Fibroblast of the conjunctiva (primary cell): ENCODE measurements around the gene SLC27A4.
"Not testable (repeated sequence)": the region's sequence is repeated elsewhere in the genome, so short reads cannot be mapped to it uniquely, and the experiment has no call there.

Source experiments
- DNase-seq: peaks from one replicate; pipeline ENCODE4 v3.0.0-alpha.2; 2010; ENCODE audit warnings: low read depth

Gene SLC27A4

DNA sequence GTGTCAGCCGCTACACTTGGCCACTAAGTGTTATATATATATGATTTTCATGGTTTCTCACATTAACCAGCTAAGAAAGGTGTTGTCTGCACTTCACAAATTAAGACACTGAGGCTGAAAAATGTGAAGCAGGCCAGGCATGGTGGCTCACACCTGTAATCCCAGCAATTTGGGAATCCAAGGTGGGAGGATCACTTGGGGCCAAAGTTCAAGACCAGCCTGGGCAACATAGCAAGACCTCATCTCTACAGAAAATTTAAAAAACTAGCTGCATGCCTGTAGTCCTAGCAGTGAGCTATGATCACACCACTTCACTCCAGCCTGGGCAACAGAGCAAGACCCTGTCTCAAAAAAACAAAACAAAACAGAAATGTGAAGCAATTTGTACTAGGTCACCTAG, 15.9 kb upstream of the SLC27A4 start:
- DNase-seq, result no peak

DNA sequence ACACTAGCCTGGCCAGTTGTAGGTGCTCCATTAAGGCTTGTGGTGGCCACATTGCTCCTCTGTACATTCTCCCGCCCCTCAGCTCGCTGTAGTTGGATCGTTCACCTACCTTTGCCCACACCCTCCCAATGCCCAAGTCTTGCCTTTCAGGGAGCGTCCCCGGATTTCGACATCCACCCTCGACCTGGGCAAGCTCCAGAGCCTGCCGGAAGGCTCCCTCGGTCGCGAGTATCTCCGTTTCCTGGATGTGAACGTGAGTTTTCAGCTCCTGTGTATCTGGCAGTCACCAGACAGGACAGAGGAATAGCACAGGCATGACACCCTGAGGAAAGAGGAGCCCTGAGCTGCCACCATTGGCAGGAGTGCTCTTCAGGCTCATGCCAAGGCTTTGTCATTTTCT, 14.7 kb upstream of the SLC27A4 start:
- DNase-seq, result no peak

DNA sequence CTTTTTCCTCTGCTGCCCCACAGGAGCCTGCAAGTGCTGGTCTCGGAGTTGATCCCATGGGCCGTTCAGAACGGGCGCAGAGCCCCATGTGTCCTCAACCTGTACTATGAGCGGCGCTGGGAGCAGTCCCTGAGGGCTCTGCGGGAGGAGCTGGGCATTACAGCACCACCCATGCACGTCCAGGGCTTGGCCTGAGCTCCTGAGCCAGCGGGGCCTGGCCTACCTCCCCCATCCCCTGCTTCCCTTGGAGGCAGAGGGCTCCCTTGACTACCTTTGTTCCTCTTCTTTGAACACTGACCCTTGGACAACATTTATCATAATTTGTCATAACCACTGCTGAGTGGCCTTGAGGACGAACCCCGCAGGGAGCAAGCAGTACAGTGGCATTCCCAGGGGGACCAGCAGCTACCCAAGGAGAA, 6.9 kb upstream of the SLC27A4 start:
- no peak for DNase-seq

GRCh38 chr9:128335161-128335560, 5.2 kb upstream of the SLC27A4 start:
- no peak for DNase-seq

DNA sequence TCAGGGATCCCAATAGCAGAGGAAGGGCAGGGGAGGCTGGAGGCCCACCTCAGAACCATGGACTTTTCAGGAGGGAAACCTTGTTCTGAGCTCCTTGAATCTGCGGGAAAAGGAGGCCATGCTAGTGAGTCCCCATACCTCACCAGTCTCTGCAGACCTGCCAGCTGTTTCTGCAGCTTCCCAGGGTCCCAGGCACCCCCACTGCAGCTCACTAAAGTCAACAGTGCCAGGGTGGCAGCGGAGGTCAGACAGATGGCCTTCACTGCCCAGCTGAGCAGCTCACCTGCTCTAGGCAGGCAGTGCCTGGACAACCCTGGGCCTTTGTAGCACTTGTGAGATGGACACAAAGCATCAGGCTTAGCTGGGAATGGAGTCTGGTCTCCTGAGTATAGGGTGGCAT, 4.4 kb upstream of the SLC27A4 start:
- DNase-seq, result no peak

GRCh38 chr9:128337936-128338335, 2.4 kb upstream of the SLC27A4 start:
- DNase-seq, result no peak

DNA sequence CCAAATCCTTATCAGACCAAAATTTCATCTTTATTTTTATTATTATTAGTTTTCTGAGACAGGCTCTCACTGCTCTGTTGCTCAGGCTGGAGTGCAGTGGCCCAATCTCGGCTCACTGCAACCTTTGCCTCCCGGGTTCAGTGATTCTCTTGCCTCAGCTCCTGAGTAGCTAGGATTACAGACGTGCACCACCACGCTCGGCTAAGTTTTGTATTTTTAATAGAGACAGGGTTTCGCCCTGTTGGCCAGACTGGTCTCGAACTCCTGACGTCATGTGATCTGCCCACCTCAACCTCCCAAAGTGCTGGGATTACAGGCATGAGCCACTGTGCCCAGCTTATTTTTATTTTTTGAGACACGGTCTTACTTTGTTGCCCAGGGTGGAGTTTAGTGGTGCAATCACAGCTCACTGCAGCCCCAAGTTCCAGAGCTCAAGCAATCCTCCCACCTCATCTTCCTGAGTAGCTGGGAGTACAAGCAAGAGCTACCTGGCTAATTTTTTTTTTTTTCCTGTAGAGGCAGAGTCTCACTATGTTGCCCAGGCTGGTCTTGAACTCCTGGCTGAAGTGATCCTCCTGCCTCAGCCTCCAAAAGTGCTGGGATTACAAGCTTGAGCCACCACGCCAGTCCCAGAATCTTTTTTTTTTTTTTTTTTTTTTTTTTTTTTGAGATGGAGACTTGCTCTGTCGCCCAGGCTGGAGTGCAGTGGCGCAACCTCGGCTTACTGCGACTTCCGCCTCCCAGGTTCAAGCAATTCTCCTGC, 1.3 kb upstream of the SLC27A4 start:
- not testable (repeated sequence) for DNase-seq

- DNase-seq, result no peak
Observed at GRCh38 chr9:128340691-128341434, 536 bp downstream of the SLC27A4 start.

GRCh38 chr9:128341435-128341849, 1.1 kb downstream of the SLC27A4 start:
- peak; percentile 34 for DNase-seq

- DNase-seq, result no peak
Observed at GRCh38 chr9:128342971-128343680, 2.8 kb downstream of the SLC27A4 start.

GRCh38 chr9:128343855-128344254, 3.5 kb downstream of the SLC27A4 start:
- DNase-seq, result no peak

DNA sequence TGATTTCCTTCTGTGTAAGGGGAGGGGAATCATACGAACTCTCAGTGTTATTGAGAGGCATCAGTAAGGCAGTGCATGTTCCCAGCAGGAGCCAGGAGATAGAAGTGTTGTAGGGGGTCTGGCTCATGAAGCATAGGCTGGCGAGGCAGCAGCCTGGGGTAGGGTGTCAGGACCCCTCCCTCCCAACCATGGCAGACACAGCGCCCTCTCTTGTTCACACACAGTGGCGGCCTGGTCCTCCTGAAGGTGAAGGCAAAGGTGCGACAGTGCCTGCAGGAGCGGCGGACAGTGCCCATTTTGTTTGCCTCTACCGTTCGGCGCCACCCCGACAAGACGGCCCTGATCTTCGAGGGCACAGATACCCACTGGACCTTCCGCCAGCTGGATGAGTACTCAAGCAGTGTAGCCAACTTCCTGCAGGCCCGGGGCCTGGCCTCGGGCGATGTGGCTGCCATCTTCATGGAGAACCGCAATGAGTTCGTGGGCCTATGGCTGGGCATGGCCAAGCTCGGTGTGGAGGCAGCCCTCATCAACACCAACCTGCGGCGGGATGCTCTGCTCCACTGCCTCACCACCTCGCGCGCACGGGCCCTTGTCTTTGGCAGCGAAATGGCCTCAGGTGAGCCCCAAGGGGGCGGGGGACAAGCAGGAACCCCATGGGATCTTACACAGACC, 4.7 kb downstream of the SLC27A4 start:
- DNase-seq, result no peak

GRCh38 chr9:128349125-128349524, 8.8 kb downstream of the SLC27A4 start:
- DNase-seq, result no peak

DNA sequence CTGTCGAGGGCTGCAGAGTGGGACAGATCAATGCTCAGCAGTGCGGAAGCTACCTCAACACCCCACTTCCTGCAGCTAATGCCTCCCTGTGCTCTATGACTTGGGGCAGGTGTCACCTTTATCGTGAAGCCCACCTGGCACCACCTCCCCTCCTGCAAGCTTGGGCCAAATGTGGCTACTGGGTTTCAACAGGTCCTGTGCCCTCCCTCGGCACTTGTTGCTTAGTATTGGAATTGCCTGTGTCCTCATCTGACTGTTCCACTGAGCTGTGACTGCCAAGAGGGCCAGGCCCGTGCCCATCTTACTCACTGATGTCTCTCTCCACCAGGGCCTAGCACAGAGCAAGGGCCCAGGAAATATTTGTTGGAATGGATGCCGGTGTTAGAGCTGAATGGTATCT, 9.4 kb downstream of the SLC27A4 start:
- no peak for DNase-seq

- no peak for DNase-seq
Observed at GRCh38 chr9:128355451-128355850, 15.1 kb downstream of the SLC27A4 start.

DNA sequence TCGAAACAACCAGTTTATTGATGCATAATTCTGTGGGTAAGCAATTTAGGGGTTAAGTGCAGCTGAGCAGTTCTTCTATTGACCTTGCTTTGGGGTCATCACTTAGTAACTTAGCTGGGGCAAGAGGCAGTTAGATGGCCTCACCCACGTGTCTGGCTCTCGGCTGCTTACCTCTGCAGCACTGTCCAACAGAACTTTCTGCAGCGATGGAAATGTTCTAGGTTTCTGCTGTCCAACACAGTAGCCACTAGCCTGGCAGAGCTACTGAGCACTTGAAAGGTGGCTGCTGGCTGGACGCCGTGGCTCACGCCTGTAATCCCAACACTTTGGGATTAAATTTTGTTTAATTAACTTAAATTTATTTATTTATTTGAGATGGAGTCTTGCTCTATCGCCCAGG, 17.8 kb downstream of the SLC27A4 start:
- no peak for DNase-seq

DNA sequence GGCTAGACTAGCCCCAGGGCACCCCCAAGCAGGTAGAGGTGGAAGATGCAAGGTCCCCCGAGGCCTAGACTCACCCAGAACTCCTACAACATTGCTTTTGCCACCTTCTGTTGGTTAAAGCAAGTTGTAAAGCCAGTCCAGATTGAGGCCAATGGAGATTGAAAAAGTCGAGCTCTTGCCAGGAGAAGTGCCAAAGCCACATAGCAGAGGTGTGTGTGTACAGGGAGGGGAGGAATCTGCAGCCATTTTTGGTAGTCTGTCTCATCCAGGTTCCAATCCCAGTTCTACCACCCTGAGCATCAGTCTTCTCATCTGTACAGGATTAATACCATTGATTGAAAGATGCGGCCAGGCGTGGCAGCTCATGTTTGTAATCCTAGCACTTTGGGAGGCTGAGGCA, 18.5 kb downstream of the SLC27A4 start:
- DNase-seq, result no peak

DNA sequence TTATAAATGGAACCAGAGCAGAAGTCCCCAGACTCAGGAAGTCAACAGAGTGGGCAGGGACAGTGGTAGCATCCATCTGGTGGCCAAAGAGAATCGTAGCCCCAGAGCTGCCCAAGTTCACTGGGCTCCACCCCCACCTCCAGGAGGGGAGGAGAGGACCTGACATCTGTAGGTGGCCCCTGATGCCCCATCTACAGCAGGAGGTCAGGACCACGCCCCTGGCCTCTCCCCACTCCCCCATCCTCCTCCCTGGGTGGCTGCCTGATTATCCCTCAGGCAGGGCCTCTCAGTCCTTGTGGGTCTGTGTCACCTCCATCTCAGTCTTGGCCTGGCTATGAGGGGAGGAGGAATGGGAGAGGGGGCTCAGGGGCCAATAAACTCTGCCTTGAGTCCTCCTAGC, 20.5 kb downstream of the SLC27A4 start:
- DNase-seq, result no peak

DNA sequence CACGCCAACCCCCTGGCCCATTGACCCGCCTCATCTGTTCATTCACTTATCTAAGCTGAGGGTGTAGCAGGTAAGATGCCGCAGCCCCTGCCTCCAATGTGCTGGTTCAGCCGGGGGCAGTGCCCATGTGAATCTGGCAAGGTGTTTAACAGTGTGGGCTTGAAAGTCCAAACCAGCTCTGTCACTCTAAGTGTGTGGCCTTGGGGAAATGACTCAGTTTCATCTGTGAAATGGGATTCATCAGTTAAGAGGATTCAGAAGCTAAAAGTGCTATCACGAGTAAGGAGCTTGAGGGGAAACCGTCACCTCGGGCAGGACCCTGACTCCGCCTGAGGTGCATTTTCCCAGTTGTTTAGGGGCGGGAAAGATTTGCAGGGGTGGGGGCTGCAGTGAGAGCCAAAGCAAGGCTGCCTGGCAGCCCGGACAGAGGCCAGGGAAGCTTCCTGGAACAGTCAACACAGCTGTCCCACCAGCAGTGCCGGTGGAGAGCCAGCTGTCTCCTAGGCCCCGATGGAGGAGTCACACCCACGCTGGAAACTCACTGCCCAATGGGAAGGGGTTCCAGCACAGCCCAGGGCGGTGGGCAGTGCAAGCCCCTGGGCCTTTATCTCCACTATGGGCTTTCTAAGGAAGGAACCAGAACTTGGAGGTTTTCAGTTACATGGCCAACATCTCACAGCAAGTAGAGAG, 21.1 kb downstream of the SLC27A4 start:
- DNase-seq, result no peak

- peak; percentile 73 for DNase-seq
Observed at GRCh38 chr9:128361986-128362646, 21.8 kb downstream of the SLC27A4 start.

- no peak for DNase-seq
Observed at GRCh38 chr9:128362774-128363173, 22.4 kb downstream of the SLC27A4 start.
